Activated CD4-positive, alpha-beta T cell treated with anti-CD3 and anti-CD28 coated beads, Interleukin-2, amount 10 ng/mL, durations not matched to agents 24 days and 14 days (primary cell): ENCODE measurements around the gene DUS4L. TPM values are rescaled to one million over a fixed set of nuclear protein-coding genes. Genes with fewer than 3 reads are reported as not detected.

Experiments used
- DNase-seq: peaks from one replicate; pipeline ENCODE4 v3.0.0; 2022
- H3K27ac Mint-ChIP-seq: one replicate; pipeline ENCODE4 v1.8.0; 2022; ENCODE audit warnings: mild to moderate bottlenecking, mixed read lengths
- H3K27me3 Mint-ChIP-seq: one replicate; pipeline ENCODE4 v1.8.0; 2022; ENCODE audit warnings: mixed read lengths
- H3K36me3 Mint-ChIP-seq: one replicate; pipeline ENCODE4 v1.8.0; 2022; ENCODE audit warnings: low read depth, mild to moderate bottlenecking, mixed read lengths
- H3K4me1 Mint-ChIP-seq: one replicate; pipeline ENCODE4 v1.8.0; 2021; ENCODE audit warnings: mixed read lengths
- H3K4me3 Mint-ChIP-seq: one replicate; pipeline ENCODE4 v1.8.0; 2022; ENCODE audit warnings: mild to moderate bottlenecking, moderate library complexity, mixed read lengths
- H3K9me3 Mint-ChIP-seq: one replicate; pipeline ENCODE4 v1.8.0; 2021; ENCODE audit warnings: mixed read lengths
- intact Hi-C: fragments of 100-400 bp; cut with micrococcal nuclease; formaldehyde crosslinking; loops from one replicate; pipeline ENCODE4 v1.15.1; 2023
- total RNA-seq: library from RNA; stranded (reverse); gene quantifications from 2 replicates; pipeline ENCODE4 v1.2.3, GENCODE V29; 2022

The DUS4L gene
- total RNA-seq, 1 donor from 2014 or later: 14.9 TPM

DNA sequence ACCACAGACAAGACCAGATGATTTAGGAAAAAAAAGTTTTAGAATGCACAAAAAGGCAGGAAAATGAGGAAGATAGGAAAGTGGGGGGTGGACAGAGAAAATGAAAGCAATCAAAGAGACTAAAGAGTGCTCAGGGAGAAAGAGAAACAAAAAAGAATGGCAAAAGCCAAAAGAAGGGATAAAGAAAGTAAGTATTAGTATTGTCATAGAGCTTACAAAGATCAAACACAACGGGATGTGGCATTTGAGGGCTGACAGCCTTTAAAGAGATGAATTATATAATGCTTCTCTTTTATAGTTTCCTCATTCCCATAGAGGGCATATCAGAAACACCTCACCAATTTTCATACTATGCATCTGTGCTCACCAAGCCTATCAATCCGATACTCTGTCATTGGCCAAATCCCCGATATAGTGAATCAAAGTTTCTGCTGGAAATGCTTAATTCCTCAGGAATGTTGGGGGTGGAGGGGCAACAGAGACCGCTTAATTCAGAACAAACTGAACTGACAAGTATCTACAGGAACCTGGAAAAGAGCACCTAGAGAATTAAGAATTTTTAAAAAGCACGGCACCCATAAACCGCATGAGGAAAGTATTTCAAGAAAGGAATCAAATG is 2.8 kb upstream of the DUS4L start:
- intact Hi-C loops: loop anchor here (5.0 kb wide), 3 partner anchors 166 to 331 kb away; partner anchors contain the start of gene DLD
- DNase-seq: peak; percentile 77
- Mint-ChIP-seq H3K9me3 (no peaks in the 10 kb centered on the region), H3K4me3 (peak overlapping the region; percentile 85), H3K36me3 (peaks cover 20% of the 10 kb centered on the region), H3K4me1 (peaks cover 54% of the 10 kb centered on the region), H3K27me3 (no peaks in the 10 kb centered on the region), H3K27ac (peak overlapping the region; percentile 84)

DNA sequence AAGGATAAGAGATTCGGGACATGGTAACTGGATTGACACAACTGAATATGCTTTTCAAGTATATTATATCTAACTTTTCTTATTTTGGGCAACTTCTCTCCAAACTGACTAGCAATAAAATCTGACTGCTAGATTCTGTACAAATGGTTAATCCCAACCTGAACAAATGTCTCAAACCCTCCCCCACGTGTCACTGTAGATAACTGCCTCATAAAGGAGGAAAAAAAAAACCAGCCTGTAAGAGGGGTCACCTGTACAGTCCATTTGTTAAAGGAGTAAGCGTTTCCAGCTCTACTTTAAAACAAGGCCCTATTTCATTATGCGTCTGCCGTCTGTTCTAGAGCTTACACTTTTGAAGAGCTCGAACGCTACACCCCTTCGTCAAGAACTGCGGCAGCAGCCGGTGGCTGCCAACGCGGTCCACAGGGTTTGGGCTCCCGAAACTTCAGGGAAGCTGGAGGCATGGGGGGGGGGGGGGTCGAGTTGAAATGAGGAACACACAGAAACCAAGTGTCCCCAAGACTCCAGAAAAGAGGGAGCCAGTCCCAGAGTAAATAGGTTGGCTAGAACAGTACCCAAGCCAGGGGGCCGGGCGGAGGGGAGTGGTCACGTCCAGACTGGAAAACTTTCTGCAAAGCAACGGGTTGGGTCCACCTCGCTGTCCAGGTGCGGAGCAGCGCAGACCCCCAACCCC is 543 bp upstream of the DUS4L start:
- intact Hi-C loops: loop anchor here (1.0 to 5.0 kb wide), 6 partner anchors 17 to 1006 kb away; partner anchors contain the start of genes BCAP29, DLD, DNAJB9 and THAP5
- Mint-ChIP-seq H3K4me1 (peaks cover 50% of the 10 kb centered on the region), H3K27me3 (no peaks in the 10 kb centered on the region), H3K9me3 (no peaks in the 10 kb centered on the region), H3K27ac (peak overlapping the region; percentile 85), H3K36me3 (peaks cover 13% of the 10 kb centered on the region), H3K4me3 (peak overlapping the region; percentile 85)
- no peak for DNase-seq

DNA sequence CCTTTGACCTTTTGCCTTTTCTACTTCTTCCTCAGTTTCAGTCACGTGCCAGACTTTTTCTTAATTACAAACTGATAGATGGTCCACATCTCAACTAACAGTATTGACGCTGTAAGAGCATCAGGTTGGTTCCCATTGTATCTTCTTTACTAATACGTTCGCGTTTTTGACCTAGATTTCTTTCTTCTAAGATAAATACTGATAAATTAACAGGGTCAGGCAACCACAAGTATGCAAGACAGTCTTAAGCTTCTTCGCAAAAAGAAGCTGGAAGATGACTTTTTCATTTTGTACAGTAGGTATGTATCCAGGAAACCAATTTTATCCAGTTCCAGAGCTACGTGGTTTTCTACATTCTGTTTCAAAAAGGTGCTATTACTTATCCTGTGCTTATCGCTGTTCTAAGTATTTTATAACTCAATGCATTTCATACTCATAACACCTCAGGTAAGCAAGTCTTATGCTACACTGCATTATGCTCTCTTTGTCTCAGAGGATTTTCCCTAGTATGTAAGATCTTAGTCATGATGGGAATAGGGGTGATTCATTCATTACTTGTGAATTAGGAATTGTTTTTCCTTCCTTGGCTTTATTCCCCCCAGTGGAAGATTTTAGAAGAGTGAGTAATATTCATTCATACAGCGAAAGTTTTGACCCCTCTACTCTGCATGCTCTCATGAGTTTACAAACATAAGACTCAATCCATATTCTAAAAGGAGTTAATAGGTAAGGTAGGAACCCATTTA is 955 bp downstream of the DUS4L start:
- Mint-ChIP-seq H3K27ac (peak overlapping the region; percentile 85), H3K4me3 (peak overlapping the region; percentile 85), H3K9me3 (no peaks in the 10 kb centered on the region), H3K4me1 (peaks cover 43% of the 10 kb centered on the region), H3K36me3 (peaks cover 16% of the 10 kb centered on the region), H3K27me3 (no peaks in the 10 kb centered on the region)
- DNase-seq: no peak
- intact Hi-C loops: loop anchor here (1.0 to 5.0 kb wide), 5 partner anchors 95 to 328 kb away; partner anchors contain the start of gene DLD

DNA sequence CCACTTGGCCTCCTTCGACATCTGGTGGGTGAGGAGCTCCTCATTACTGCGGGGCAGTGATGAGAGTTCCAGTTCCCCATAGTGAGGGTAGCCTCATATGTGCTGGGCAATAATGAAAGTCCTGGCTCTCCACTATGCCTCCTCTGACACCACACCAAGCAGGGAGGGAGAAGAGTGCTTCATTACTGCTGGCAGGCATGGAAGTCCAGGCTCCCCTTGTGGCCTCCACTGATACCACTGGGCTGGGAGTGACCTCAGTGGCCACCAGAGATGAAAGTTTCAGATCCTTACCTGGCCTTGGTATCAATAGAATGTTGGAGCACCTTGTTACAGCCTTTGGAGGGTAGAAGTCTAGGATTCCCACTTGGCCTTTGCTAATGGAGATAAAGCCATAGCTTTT is 6.5 kb downstream of the DUS4L start:
- no peaks in the 10 kb centered on the region for H3K27me3 Mint-ChIP-seq
- peaks cover 26% of the 10 kb centered on the region for H3K36me3 Mint-ChIP-seq
- H3K4me3 Mint-ChIP-seq: no peak overlapping the region
- intact Hi-C loops: no loop called here
- H3K27ac Mint-ChIP-seq: no peak overlapping the region
- peaks cover 4% of the 10 kb centered on the region for H3K4me1 Mint-ChIP-seq
- DNase-seq: peak; percentile 43
- no peaks in the 10 kb centered on the region for H3K9me3 Mint-ChIP-seq

DNA sequence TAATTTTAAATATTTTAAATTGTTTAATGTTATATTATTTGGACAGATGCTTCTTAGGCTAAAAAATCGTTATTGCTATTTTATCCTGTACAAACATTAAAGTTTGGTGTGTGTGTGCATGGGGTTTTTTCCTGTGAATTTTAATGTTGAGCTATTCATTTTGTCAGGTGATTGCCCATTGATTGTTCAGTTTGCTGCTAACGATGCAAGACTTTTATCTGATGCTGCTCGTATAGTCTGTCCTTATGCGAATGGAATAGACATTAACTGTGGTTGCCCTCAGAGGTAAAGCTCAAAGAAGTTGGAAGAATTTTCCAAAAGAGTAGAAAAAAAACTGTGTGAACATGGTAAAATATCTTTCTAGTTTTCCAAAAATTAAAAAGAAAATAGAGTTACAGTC is 9.8 kb downstream of the DUS4L start:
- intact Hi-C loops: no loop called here
- H3K27me3 Mint-ChIP-seq: no peaks in the 10 kb centered on the region
- no peaks in the 10 kb centered on the region for H3K9me3 Mint-ChIP-seq
- peaks cover 24% of the 10 kb centered on the region for H3K36me3 Mint-ChIP-seq
- H3K27ac Mint-ChIP-seq: no peak overlapping the region
- peaks cover 4% of the 10 kb centered on the region for H3K4me1 Mint-ChIP-seq
- H3K4me3 Mint-ChIP-seq: no peak overlapping the region
- no peak for DNase-seq

DNA sequence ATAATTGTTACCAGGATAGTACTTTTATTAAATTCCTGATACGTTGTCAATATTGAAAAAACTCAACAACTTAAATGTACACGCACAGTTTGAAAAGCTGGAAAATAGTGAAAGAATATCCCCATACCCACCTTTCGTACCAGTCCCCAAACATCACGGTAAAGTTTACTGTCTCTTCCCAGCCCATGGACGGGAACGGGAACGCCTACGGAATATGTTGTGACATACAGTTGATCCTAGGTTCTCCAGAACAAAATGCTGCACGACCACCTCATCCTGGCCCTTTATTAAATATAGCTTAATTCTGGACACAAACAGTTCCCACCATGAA is 15.7 kb downstream of the DUS4L start:
- Mint-ChIP-seq H3K36me3 (peaks cover 12% of the 10 kb centered on the region), H3K9me3 (no peaks in the 10 kb centered on the region), H3K27me3 (no peaks in the 10 kb centered on the region), H3K4me3 (peak overlapping the region; percentile 91), H3K27ac (peak overlapping the region; percentile 91), H3K4me1 (peaks cover 23% of the 10 kb centered on the region)
- no peak for DNase-seq
- intact Hi-C loops: no loop called here

DNA sequence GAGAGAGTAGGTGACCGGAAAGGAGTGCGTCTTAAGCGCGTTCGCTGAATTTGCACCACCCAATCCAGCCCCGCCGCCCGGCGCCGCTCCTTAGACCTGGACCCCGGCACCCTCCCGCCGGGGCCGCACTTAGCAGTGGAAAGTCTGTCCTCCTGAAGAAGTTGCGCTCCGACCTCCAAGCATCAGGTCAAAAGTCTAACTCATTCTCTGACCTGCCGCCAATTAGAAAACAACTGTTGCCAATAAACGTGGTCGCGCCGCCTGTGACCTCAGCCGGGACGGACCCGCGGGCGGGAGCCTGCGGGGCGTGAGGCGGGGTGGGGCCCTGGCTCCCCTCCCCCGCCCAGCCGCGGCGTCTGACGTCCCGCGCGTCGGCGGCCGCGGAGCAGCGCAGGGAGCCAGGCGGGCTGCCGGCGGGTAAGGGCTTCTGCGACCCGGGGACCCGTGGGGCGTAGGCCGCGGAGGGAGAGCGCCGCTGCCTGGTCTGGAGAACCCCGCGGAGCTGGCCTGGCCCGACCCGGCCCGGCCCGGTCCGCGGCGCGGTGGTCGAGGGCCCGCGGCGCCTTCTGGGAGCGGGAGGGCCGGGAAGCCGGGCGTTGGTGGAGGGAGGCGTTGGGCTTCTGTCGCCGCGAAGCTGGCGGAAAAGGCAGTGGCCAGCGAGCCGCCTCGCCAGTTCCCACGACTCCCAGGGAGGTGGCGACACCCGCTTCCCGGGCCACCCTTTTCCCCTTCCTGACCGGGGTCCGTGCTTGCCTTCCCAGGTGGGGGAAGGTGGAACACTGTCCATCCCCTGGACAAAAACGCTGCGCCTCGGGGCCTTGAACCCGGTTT is 16.3 kb downstream of the DUS4L start, which contains the start of gene BCAP29:
TSS of gene BCAP29 (plus strand) at position 362 of the 831 bp plus-strand sequence. CDS start 527 bp downstream, outside the sequence.
- DNase-seq: peak; percentile 92
- Mint-ChIP-seq H3K4me1 (peaks cover 25% of the 10 kb centered on the region), H3K27ac (peak within 1 kb of the TSS; percentile 91), H3K36me3 (peaks cover 13% of the 10 kb centered on the region), H3K4me3 (peak within 1 kb of the TSS; percentile 91), H3K9me3 (no peaks in the 10 kb centered on the region), H3K27me3 (no peaks in the 10 kb centered on the region)
- intact Hi-C loops: loop anchor here (1.0 to 5.0 kb wide), 5 partner anchors 17 to 162 kb away; partner anchors contain the start of genes CBLL1, COG5 and DUS4L

DNA sequence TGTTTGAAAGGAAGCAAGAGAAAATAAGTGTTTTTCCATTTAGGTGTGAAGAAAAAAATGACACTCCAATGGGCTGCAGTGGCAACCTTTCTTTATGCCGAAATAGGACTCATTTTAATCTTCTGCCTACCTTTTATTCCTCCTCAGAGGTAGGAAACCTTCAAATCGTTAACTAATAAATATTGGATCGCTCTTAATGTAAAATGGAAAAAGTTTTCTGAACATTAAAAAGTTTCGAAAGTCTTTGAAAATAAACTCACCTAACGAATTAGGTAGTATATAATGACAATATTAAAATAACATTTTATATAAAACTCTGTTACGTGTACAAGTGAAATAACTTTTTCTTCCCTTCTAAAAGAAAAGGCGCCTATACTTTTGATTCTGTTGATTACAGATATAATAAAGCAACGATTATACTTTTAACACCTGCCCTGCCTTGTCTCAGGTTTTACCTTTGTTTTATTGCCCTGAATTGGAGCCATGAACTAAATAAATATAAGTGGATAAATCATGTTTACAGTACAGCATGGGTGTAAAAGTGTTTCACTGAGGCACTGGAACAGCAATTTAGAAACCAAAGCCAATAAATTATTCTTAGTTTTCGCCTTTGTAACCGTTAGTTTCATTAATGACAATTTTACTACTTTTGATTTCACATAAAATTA is 17.1 kb downstream of the DUS4L start:
- peak overlapping the region; percentile 48 for H3K27ac Mint-ChIP-seq

DNA sequence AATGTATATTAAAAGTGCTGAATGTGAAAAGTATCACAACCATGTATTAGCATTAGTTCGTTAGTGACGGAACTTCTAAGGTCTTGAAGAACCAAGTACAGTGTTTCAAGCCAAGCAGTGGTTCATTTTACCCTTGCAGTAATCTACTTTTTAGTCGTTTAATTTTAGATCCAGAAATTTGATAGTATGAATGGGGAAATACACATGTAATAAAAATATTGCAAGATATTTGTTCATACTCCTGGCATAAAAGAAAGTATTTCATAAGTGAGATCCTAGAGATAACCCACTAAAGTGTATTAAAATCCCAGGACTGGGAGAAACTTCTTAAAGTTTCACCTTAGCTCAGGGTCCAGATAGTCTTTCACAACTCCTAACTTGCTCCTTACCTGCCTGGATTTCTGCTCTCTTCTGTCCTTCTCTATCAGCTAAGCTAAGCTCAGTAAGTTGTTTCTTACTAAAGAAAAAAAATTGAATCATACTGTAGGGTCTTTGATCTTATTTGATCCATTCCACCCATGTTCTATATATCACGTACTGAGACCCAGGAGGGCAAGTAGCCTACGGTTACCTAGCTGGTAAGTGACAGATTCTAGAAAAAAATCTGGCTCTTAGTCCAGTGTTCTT is 17.7 kb downstream of the DUS4L start:
- no peak overlapping the region for H3K27ac Mint-ChIP-seq
- no peak for DNase-seq
- H3K4me1 Mint-ChIP-seq: peaks cover 25% of the 10 kb centered on the region
- no peaks in the 10 kb centered on the region for H3K27me3 Mint-ChIP-seq
- H3K4me3 Mint-ChIP-seq: peak overlapping the region; percentile 62
- H3K36me3 Mint-ChIP-seq: peaks cover 23% of the 10 kb centered on the region
- no peaks in the 10 kb centered on the region for H3K9me3 Mint-ChIP-seq
- intact Hi-C loops: loop anchor here (5.0 kb wide), 2 partner anchors 119 to 161 kb away; partner anchors contain the start of gene CBLL1

More for the DNA sequence above, 17.1 kb downstream of the DUS4L start:
- Mint-ChIP-seq H3K4me3 (peak overlapping the region; percentile 91), H3K36me3 (peaks cover 20% of the 10 kb centered on the region), H3K4me1 (peaks cover 25% of the 10 kb centered on the region), H3K9me3 (no peaks in the 10 kb centered on the region), H3K27me3 (no peaks in the 10 kb centered on the region)
- intact Hi-C loops: loop anchor here (1.0 to 5.0 kb wide), 5 partner anchors 18 to 161 kb away; partner anchors contain the start of genes CBLL1, COG5 and DUS4L
- no peak for DNase-seq

DNA sequence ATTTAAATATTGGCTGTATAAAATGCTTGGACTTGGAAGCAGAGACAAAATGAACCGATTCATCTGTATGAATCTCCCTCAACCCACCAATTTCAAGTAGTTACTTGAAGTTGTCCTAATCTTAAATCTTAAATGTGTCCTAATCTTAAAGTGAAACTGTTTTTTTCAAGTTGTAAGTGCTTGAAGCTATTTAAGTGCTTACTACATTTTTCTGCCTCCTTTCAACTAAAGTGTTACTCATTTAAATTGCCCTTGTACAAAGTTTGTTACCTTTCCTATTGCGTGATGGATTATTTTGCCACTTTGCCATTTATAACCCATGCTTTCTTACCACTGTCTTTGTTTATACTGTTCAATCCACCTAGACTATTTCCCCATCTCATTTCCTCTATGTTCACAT is 19.1 kb downstream of the DUS4L start:
- DNase-seq: no peak
- no peaks in the 10 kb centered on the region for H3K27me3 Mint-ChIP-seq

DNA sequence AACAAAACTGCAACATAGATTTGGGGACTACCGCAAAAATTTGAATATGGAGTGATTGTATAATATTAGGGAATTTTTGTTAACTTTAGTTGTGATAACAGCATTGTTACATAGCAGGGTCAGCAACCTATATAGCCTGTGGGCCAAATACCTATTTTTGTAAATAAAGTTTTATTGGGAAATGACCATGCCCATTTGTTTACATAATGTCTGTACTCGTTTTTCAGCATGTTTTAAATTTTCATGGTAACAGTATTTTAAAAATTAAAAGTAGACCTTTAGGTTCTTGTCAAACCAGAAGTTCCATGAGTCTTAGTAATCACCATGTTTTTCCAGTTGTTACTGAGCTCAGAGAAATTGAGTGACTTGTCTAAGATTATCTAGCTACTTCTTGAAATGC is 20.9 kb downstream of the DUS4L start:
- Mint-ChIP-seq H3K27ac (no peak overlapping the region), H3K4me3 (no peak overlapping the region), H3K4me1 (peaks cover 20% of the 10 kb centered on the region), H3K36me3 (peaks cover 25% of the 10 kb centered on the region), H3K27me3 (no peaks in the 10 kb centered on the region), H3K9me3 (no peaks in the 10 kb centered on the region)
- DNase-seq: no peak
- intact Hi-C loops: loop anchor here (5.0 kb wide), 2 partner anchors 122 to 158 kb away; partner anchors contain the start of gene CBLL1

More for the DNA sequence above, 19.1 kb downstream of the DUS4L start:
- peaks cover 23% of the 10 kb centered on the region for H3K4me1 Mint-ChIP-seq
- H3K4me3 Mint-ChIP-seq: peak overlapping the region; percentile 22
- H3K27ac Mint-ChIP-seq: no peak overlapping the region
- intact Hi-C loops: loop anchor here (5.0 kb wide), 2 partner anchors 121 to 159 kb away; partner anchors contain the start of gene CBLL1
- no peaks in the 10 kb centered on the region for H3K9me3 Mint-ChIP-seq
- peaks cover 23% of the 10 kb centered on the region for H3K36me3 Mint-ChIP-seq

DNA sequence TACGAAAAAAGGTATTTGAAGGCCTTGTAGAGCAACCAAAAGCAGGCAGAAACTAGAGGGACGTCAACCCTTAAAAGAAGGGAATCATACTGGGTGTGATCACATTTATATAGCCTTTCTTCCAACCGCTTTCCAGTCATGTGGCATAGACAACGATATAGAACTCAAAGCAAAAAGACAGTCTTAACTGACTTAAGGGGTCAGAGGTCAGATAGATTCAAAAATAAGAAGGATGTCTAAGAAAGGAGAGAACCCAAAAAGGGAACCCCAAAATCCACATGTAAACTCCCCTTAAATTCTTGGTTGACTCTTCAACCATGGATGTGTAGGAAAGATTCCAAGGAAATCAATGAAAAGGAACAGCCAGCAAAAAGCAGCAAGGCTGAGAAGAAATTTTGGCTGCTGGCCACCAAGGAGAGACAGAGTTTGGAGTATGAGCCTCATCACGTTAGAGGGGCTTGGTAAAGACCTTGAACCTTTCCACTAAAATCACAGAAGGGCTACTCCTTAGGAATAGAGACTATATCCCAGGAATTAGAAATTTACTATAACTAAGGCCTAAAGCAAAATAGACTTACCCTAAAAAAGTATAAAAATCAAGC is 24.9 kb downstream of the DUS4L start:
- no peak overlapping the region for H3K27ac Mint-ChIP-seq
- no peaks in the 10 kb centered on the region for H3K9me3 Mint-ChIP-seq
- no peak overlapping the region for H3K4me3 Mint-ChIP-seq
- intact Hi-C loops: no loop called here
- H3K4me1 Mint-ChIP-seq: peaks cover 7% of the 10 kb centered on the region
- H3K27me3 Mint-ChIP-seq: no peaks in the 10 kb centered on the region
- H3K36me3 Mint-ChIP-seq: peaks cover 31% of the 10 kb centered on the region
- DNase-seq: no peak
